ENCODE measurements around the gene WDR35. TPM values are rescaled to one million over a fixed set of nuclear protein-coding genes. Genes with fewer than 3 reads are reported as not detected.

WDR35 gene
- total RNA-seq, 1 experiment from 2014 or later = 17.5 TPM

GRCh38 chr2:20005067-20005627 is 15.2 kb upstream of the WDR35 start:
- no peaks in the 10 kb centered on the region for H3K4me1 Mint-ChIP-seq (ENCODE audit: insufficient read depth, unreplicated experiment)
- no peak overlapping the region for H3K27ac Mint-ChIP-seq (ENCODE audit: low read depth, unreplicated experiment)
- no peak for DNase-seq (ENCODE audit: unreplicated experiment)
- ChIA-PET POLR2A (no interaction called here), CTCF (interaction anchor here (1.2 kb wide), 1 partner anchor 9 kb away, joined by 3 read pairs; no protein-coding TSS in a partner anchor)
- H3K4me3 Mint-ChIP-seq (ENCODE audit: unreplicated experiment) = no peak overlapping the region
- H3K27me3 Mint-ChIP-seq (ENCODE audit: insufficient read depth, unreplicated experiment) = no peaks in the 10 kb centered on the region
- no TSS peak for BruUV-seq (replicated peaks)
- intact Hi-C loops (cut with micrococcal nuclease) = no loop called here
- peaks cover 5% of the 10 kb centered on the region for H3K36me3 Mint-ChIP-seq (ENCODE audit: insufficient read depth, unreplicated experiment)
- no peaks in the 10 kb centered on the region for H3K9me3 Mint-ChIP-seq (ENCODE audit: unreplicated experiment)
- TF ChIP-seq CTCF (IDR thresholded peaks at IDR 0.05; ENCODE audit: unreplicated experiment) = no peak

GRCh38 chr2:20001361-20001863 is 11.5 kb upstream of the WDR35 start:
- ChIA-PET POLR2A (interaction anchor here (1.7 kb wide), 1 partner anchor 12 kb away, joined by 8 read pairs; the partner anchor contains the start of gene WDR35), CTCF (interaction anchor here (0.8 to 3.4 kb wide), 4 partner anchors 14 to 99 kb away, joined by 3 to 36 read pairs (median 4); no protein-coding TSS in a partner anchor)
- intact Hi-C loops (cut with micrococcal nuclease) = no loop called here
- H3K27ac Mint-ChIP-seq (ENCODE audit: low read depth, unreplicated experiment) = no peak overlapping the region
- TF ChIP-seq CTCF (IDR thresholded peaks at IDR 0.05; ENCODE audit: unreplicated experiment) = no peak
- H3K4me3 Mint-ChIP-seq (ENCODE audit: unreplicated experiment) = no peak overlapping the region
- BruUV-seq (replicated peaks) = no TSS peak
- no peak for DNase-seq (ENCODE audit: unreplicated experiment)
- H3K9me3 Mint-ChIP-seq (ENCODE audit: unreplicated experiment) = no peaks in the 10 kb centered on the region
- peaks cover 1% of the 10 kb centered on the region for H3K36me3 Mint-ChIP-seq (ENCODE audit: insufficient read depth, unreplicated experiment)
- H3K27me3 Mint-ChIP-seq (ENCODE audit: insufficient read depth, unreplicated experiment) = no peaks in the 10 kb centered on the region
- H3K4me1 Mint-ChIP-seq (ENCODE audit: insufficient read depth, unreplicated experiment) = no peaks in the 10 kb centered on the region

GRCh38 chr2:19993731-19994130 is 3.8 kb upstream of the WDR35 start:
- Mint-ChIP-seq H3K27me3 (ENCODE audit: insufficient read depth, unreplicated experiment) (no peaks in the 10 kb centered on the region), H3K4me3 (ENCODE audit: unreplicated experiment) (no peak overlapping the region), H3K4me1 (ENCODE audit: insufficient read depth, unreplicated experiment) (peaks cover 6% of the 10 kb centered on the region), H3K36me3 (ENCODE audit: insufficient read depth, unreplicated experiment) (no peaks in the 10 kb centered on the region), H3K27ac (ENCODE audit: low read depth, unreplicated experiment) (no peak overlapping the region), H3K9me3 (ENCODE audit: unreplicated experiment) (no peaks in the 10 kb centered on the region)
- BruUV-seq (replicated peaks) = no TSS peak
- intact Hi-C loops (cut with micrococcal nuclease) = loop anchor here (5.0 kb wide), 1 partner anchor 91 kb away; the partner anchor contains the start of gene TTC32
- no peak for DNase-seq (ENCODE audit: unreplicated experiment)
- no peak for TF ChIP-seq CTCF (IDR thresholded peaks at IDR 0.05; ENCODE audit: unreplicated experiment)
- ChIA-PET CTCF (interaction anchor here (0.7 to 1.5 kb wide), 5 partner anchors 12 to 105 kb away, joined by 3 to 4 read pairs (median 3); no protein-coding TSS in a partner anchor), POLR2A (no interaction called here)

- intact Hi-C loops (cut with micrococcal nuclease) = loop anchor here (5.0 kb wide), 1 partner anchor 90 kb away; the partner anchor contains the start of gene TTC32
- ChIA-PET CTCF (no interaction called here), POLR2A (no interaction called here)
- no peak overlapping the region for H3K4me3 Mint-ChIP-seq (ENCODE audit: unreplicated experiment)
- H3K4me1 Mint-ChIP-seq (ENCODE audit: insufficient read depth, unreplicated experiment) = peaks cover 15% of the 10 kb centered on the region
- no peak overlapping the region for H3K27ac Mint-ChIP-seq (ENCODE audit: low read depth, unreplicated experiment)
- H3K27me3 Mint-ChIP-seq (ENCODE audit: insufficient read depth, unreplicated experiment) = no peaks in the 10 kb centered on the region
- TF ChIP-seq CTCF (IDR thresholded peaks at IDR 0.05; ENCODE audit: unreplicated experiment) = no peak
- BruUV-seq (replicated peaks) = no TSS peak
- no peak for DNase-seq (ENCODE audit: unreplicated experiment)
- peaks cover 11% of the 10 kb centered on the region for H3K36me3 Mint-ChIP-seq (ENCODE audit: insufficient read depth, unreplicated experiment)
- no peaks in the 10 kb centered on the region for H3K9me3 Mint-ChIP-seq (ENCODE audit: unreplicated experiment)
These were observed 2.0 kb upstream of the WDR35 start for GRCh38 chr2:19991895-19992294.

Data from MCF 10A (cell line).